H1 (cell line): ENCODE results near the gene CACNG7. TPM values are rescaled to one million over a fixed set of nuclear protein-coding genes. Genes with fewer than 3 reads are reported as not detected.

Source experiments
- CTCF ChIA-PET: fragments of 300-600 bp; sonication (Branson Sonifier 250); formaldehyde crosslinking; loops from one replicate; lab custom pipeline; 2021; ENCODE audit not compliant: partially characterized antibody; lab: Charles Lee
- POLR2A ChIA-PET: fragments of 300-600 bp; sonication (Branson Sonifier 250); formaldehyde crosslinking; loops from one replicate; lab custom pipeline; 2021; ENCODE audit warnings: inconsistent platforms; ENCODE audit not compliant: partially characterized antibody; lab: Charles Lee
- DNase-seq, 2 experiments: peaks; one replicate each; pipeline versions ENCODE4 v3.0.0 to v3.0.0-alpha.2; 2010 to 2022; ENCODE audit warnings: low spot score in 2 of 2, low read depth in 1 of 2, mixed read lengths in 1 of 2
- FAIRE-seq: peaks from 2 replicates; lab custom pipeline; 2011; peaks lifted over from hg19 to GRCh38; lab: Jason Lieb, UNC
- H2AFZ ChIP-seq: 2 replicates; pipeline ENCODE4 v1.8.1; 2012; ENCODE audit warnings: low read length, inconsistent platforms
- H2AK5ac ChIP-seq: 2 replicates; pipeline ENCODE4 v1.6.1; 2013; ENCODE audit warnings: low read depth, low read length
- H2BK120ac ChIP-seq: replicated peaks from 2 replicates; pipeline ENCODE3; 2013; ENCODE audit warnings: low read depth, low read length, inconsistent platforms
- H2BK12ac ChIP-seq: 2 replicates; pipeline ENCODE4 v1.6.1; 2013; ENCODE audit warnings: low read depth, low read length
- H2BK15ac ChIP-seq: 2 replicates; pipeline ENCODE4 v1.6.1; 2013; ENCODE audit warnings: low read length
- H2BK20ac ChIP-seq: 2 replicates; pipeline ENCODE4 v1.6.1; 2013; ENCODE audit warnings: low read length
- H2BK5ac ChIP-seq: 2 replicates; pipeline ENCODE4 v1.6.1; 2013; ENCODE audit warnings: low read depth, low read length
- H3K14ac ChIP-seq: 2 replicates; pipeline ENCODE4 v1.6.1; 2013; ENCODE audit warnings: inconsistent platforms; ENCODE audit not compliant: insufficient read length
- H3K18ac ChIP-seq: 2 replicates; pipeline ENCODE4 v1.6.1; 2013; ENCODE audit warnings: low read length; ENCODE audit errors: extremely low read depth
- H3K23ac ChIP-seq: 2 replicates; pipeline ENCODE4 v1.6.1; 2013; ENCODE audit warnings: inconsistent platforms; ENCODE audit not compliant: insufficient read length
- H3K23me2 ChIP-seq: 2 replicates; pipeline ENCODE4 v1.6.1; 2013; ENCODE audit warnings: low read depth, low read length
- H3K27ac ChIP-seq: 2 replicates; pipeline ENCODE4 v1.6.1; 2011; ENCODE audit warnings: low read depth, low read length, inconsistent platforms
- H3K27me3 ChIP-seq, 4 experiments: replicated peaks in 1 of 4; 1 replicate in 1 of 4; 2 replicates in 3 of 4; pipeline versions ENCODE4 v1.6.1 to v1.8.1; 2011 to 2013; ENCODE audit warnings: low read length in 3 of 4, mild to moderate bottlenecking in 3 of 4, inconsistent platforms in 2 of 4, mixed read lengths in 2 of 4, moderate library complexity in 1 of 4; ENCODE audit not compliant: control insufficient read depth in 3 of 4, insufficient read depth in 3 of 4; ENCODE audit errors: extremely low read depth in 1 of 4
- H3K36me3 ChIP-seq, 4 experiments: 2 replicates each; pipeline versions ENCODE4 v1.6.1 to v1.8.1; 2011 to 2013; ENCODE audit warnings: mild to moderate bottlenecking in 4 of 4, low read length in 3 of 4, moderate library complexity in 2 of 4, control low read depth in 1 of 4, inconsistent platforms in 1 of 4; ENCODE audit not compliant: insufficient read depth in 4 of 4, control insufficient read depth in 2 of 4
- H3K4ac ChIP-seq: replicated peaks from 2 replicates; pipeline ENCODE3; 2013; ENCODE audit warnings: low read length, low read depth, mixed read lengths, inconsistent platforms; ENCODE audit not compliant: insufficient read length
- H3K4me1 ChIP-seq, 4 experiments: replicated peaks in 1 of 4; 1 replicate in 1 of 4; 2 replicates in 3 of 4; pipeline versions ENCODE4 v1.6.1 to v1.8.1; 2011 to 2013; ENCODE audit warnings: low read length in 3 of 4, inconsistent platforms in 2 of 4, mixed read lengths in 1 of 4; ENCODE audit not compliant: insufficient read depth in 4 of 4, control insufficient read depth in 3 of 4
- H3K4me2 ChIP-seq, 2 experiments: 2 replicates each; pipeline versions ENCODE4 v1.6.1 to v1.8.1; 2011 to 2013; ENCODE audit warnings: low read depth in 2 of 2, low read length in 2 of 2, control low read depth in 1 of 2, inconsistent platforms in 1 of 2, mild to moderate bottlenecking in 1 of 2; ENCODE audit not compliant: insufficient read depth in 1 of 2
- H3K4me3 ChIP-seq, 4 experiments: fragments of 200-600, 300-600 bp in 1 of 4; sonication (generic), shearing (Covaris generic), sonication (Bioruptor Twin) in 1 of 4; 2 replicates each; pipeline versions ENCODE4 v1.5.1 to v1.8.1; 2011 to 2016; ENCODE audit warnings: low read length in 4 of 4, low read depth in 3 of 4, control low read depth in 2 of 4, inconsistent platforms in 2 of 4, mild to moderate bottlenecking in 2 of 4, mixed read lengths in 1 of 4, moderate library complexity in 1 of 4; ENCODE audit not compliant: insufficient read depth in 2 of 4; ENCODE audit errors: extremely low read depth in 1 of 4
- H3K56ac ChIP-seq: replicated peaks from 2 replicates; pipeline ENCODE3; 2013; ENCODE audit warnings: low read depth, mild to moderate bottlenecking, mixed read lengths, low read length, inconsistent platforms; ENCODE audit not compliant: insufficient read length
- H3K79me1 ChIP-seq: 2 replicates; pipeline ENCODE4 v1.6.1; 2013; ENCODE audit warnings: low read depth, low read length, control low read depth
- H3K79me2 ChIP-seq, 2 experiments: 2 replicates each; pipeline versions ENCODE4 v1.6.1 to v1.8.1; 2012 to 2013; ENCODE audit warnings: low read length in 2 of 2, mild to moderate bottlenecking in 2 of 2, inconsistent platforms in 1 of 2; ENCODE audit not compliant: insufficient read depth in 2 of 2, control insufficient read depth in 1 of 2
- H3K9ac ChIP-seq, 4 experiments: replicated peaks in 1 of 4; 1 replicate in 1 of 4; 2 replicates in 3 of 4; pipeline versions ENCODE4 v1.6.1 to v1.8.1; 2011 to 2013; ENCODE audit warnings: low read depth in 3 of 4, low read length in 3 of 4, control low read depth in 2 of 4, mild to moderate bottlenecking in 2 of 4, moderate library complexity in 2 of 4, inconsistent platforms in 1 of 4; ENCODE audit errors: extremely low read depth in 1 of 4
- H3K9me3 ChIP-seq, 2 experiments: 2 replicates each; pipeline versions ENCODE4 v1.6.1 to v1.8.1; 2012 to 2013; ENCODE audit warnings: mild to moderate bottlenecking in 2 of 2, moderate library complexity in 2 of 2, control low read depth in 1 of 2, inconsistent platforms in 1 of 2, low read depth in 1 of 2, low read length in 1 of 2, mixed read lengths in 1 of 2; ENCODE audit not compliant: insufficient read depth in 2 of 2
- H4K20me1 ChIP-seq, 2 experiments: replicated peaks in 1 of 2; 2 replicates each; pipeline versions ENCODE3 to v1.8.1; 2011 to 2013; ENCODE audit warnings: inconsistent platforms in 2 of 2, low read length in 2 of 2, mild to moderate bottlenecking in 1 of 2; ENCODE audit not compliant: insufficient read depth in 2 of 2, control insufficient read depth in 1 of 2
- H4K5ac ChIP-seq: 2 replicates; pipeline ENCODE4 v1.6.1; 2013; ENCODE audit warnings: low read length, low read depth, mixed read lengths, inconsistent platforms; ENCODE audit not compliant: insufficient read length
- H4K8ac ChIP-seq: 2 replicates; pipeline ENCODE4 v1.8.0; 2013; ENCODE audit warnings: mild to moderate bottlenecking, moderate library complexity, low read length, inconsistent platforms; ENCODE audit not compliant: insufficient read depth; ENCODE audit errors: extremely low read depth
- H4K91ac ChIP-seq: replicated peaks from 2 replicates; pipeline ENCODE3; 2013; ENCODE audit warnings: low read length, mixed read lengths, inconsistent platforms; ENCODE audit not compliant: insufficient read length
- HDAC2 ChIP-seq, 2 experiments: fragments of 300-600 bp in 1 of 2; sonication (generic) in 1 of 2; IDR thresholded peaks; 2 replicates each; pipeline ENCODE4 v1.6.1; 2011 to 2012; ENCODE audit warnings: low read depth in 2 of 2, low read length in 2 of 2, mild to moderate bottlenecking in 2 of 2, moderate library complexity in 2 of 2, borderline replicate concordance in 1 of 2, inconsistent platforms in 1 of 2
- JUN ChIP-seq: IDR thresholded peaks from 2 replicates; pipeline ENCODE4 v1.6.1; 2011; ENCODE audit warnings: low read depth, mild to moderate bottlenecking, improper control_type of control experiment, low read length
- SAP30 ChIP-seq: fragments of 300-600 bp; sonication (generic); IDR thresholded peaks from 2 replicates; pipeline ENCODE4 v1.7.1; 2012; ENCODE audit warnings: low read length, moderate library complexity, mild to moderate bottlenecking, inconsistent platforms; ENCODE audit not compliant: insufficient read depth, insufficient replicate concordance
- SP2 ChIP-seq: IDR thresholded peaks from 2 replicates; pipeline ENCODE4 v1.6.1; 2012; ENCODE audit warnings: mild to moderate bottlenecking, low read length, inconsistent platforms
- WGBS, 2 experiments: shearing (Covaris generic) in 1 of 2; methylation state at CpG; one replicate each; pipeline versions ENCODE4 v1.1.6 to v1.1.7; 2013 to 2015; ENCODE audit warnings: low lambda C conversion rate in 2 of 2, mixed read lengths in 2 of 2, inconsistent platforms in 1 of 2, low coverage in 1 of 2, missing lambda C conversion rate in 1 of 2; ENCODE audit not compliant: insufficient replicate concordance in 2 of 2, insufficient coverage in 1 of 2, insufficient read length in 1 of 2; ENCODE audit errors: extremely low coverage in 1 of 2, missing lambda C conversion rate in 1 of 2; 5-methylcytosine and 5-hydroxymethylcytosine counted together
- polyA plus RNA-seq, 7 experiments: library from polyadenylated mRNA; depleted of rRNA in 3 of 7; stranded (reverse) in 5 of 7; unstranded in 2 of 7; fragments of >200 nt in 5 of 7; fragments of 200-250 nt in 2 of 7; gene quantifications; 1 replicate in 5 of 7; 2 replicates in 1 of 7; 4 replicates in 1 of 7; pipeline versions ENCODE4 v1.2.1 to v1.2.3, GENCODE V29; 2011 to 2013; ENCODE audit warnings: missing spikeins in 2 of 7, mixed read lengths in 2 of 7
- total RNA-seq: library from RNA; stranded (reverse); fragmentation: NEBNext Ultra II Directional; extraction: Animal tissue kit (Norgen Biotek cat#: 25700); gene quantifications from 2 replicates; pipeline ENCODE4 v1.2.1, GENCODE V29; 2021
- TF ChIP-seq, protein P1 (sequence below): IDR thresholded peaks from 2 replicates; pipeline ENCODE4 v1.6.1; 2012; ENCODE audit warnings: inconsistent platforms

Gene CACNG7
- total and polyA plus RNA-seq, 2 of the 8 experiments (the other 6 are each of a cell fraction or from before 2014, with no cell fraction given) = 28.9 to 69.8 TPM

DNA sequence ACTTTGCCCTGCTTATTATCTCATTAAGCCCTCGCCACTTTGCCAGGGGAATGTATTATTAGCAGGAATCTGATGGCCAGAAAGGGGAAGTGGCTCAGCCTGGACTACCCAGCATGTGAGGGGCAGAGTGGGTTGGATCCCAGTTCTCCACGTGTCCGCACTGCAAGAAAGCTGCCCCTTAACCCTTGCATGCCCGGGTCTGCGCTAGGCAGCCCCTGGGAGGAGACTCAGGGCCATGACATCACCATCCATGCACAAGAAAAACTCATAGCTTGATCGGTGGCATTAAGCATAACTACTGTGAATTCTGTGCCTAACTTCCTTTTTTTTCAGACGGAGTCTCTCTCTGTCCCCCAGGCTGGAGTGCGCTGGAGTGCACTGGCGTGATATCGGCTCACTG is 62.6 kb downstream of the CACNG7 start:
- Histone ChIP-seq H3K23ac (no peak overlapping the region), H2BK120ac (no peak overlapping the region), H2BK20ac (no peak overlapping the region), H3K27ac (no peak overlapping the region), H3K18ac (no peak overlapping the region), H2AFZ (no peak overlapping the region), H4K91ac (no peak overlapping the region), H3K4ac (no peak overlapping the region), H3K4me3 (no peak overlapping the region), H3K9me3 (no peaks in the 10 kb centered on the region), H2BK12ac (no peak overlapping the region), H2AK5ac (no peak overlapping the region), H2BK5ac (no peak overlapping the region), H3K56ac (no peak overlapping the region), H3K4me1 (no peaks in the 10 kb centered on the region), H3K79me1 (no peaks in the 10 kb centered on the region; the same call in 1 of the 2 replicates), H3K79me2 (no peaks in the 10 kb centered on the region; a peak in 1 of 4 replicates), H3K4me2 (no peak overlapping the region), H4K8ac (no peak overlapping the region), H3K14ac (no peak overlapping the region), H3K36me3 (peaks cover 3 to 14% (median 6%) of the 10 kb centered on the region in 4 experiments; a peak in 5 of 8 replicates), H3K27me3 (no peaks in the 10 kb centered on the region), H4K20me1 (peaks cover 0 to 7% of the 10 kb centered on the region in 2 experiments), H4K5ac (no peak overlapping the region), H3K9ac (no peak overlapping the region), H3K23me2 (no peaks in the 10 kb centered on the region), H2BK15ac (no peak overlapping the region)
- ChIA-PET CTCF (interaction anchor here (0.9 to 2.1 kb wide), 9 partner anchors 9 to 198 kb away, joined by 3 to 11 read pairs (median 4); no protein-coding TSS in a partner anchor), POLR2A (interaction anchor here (1.0 to 2.4 kb wide), 6 partner anchors 9 to 71 kb away, joined by 3 to 11 read pairs (median 4); no protein-coding TSS in a partner anchor)
- TF ChIP-seq JUN (no peak), SAP30 (no peak), HDAC2 (IDR thresholded peaks at IDR 0.05; ENCODE audit: borderline replicate concordance in 1 of 2, low read depth in 2 of 2, low read length in 2 of 2) (no peak), SP2 (no peak)
- TF ChIP-seq, protein P1, sequence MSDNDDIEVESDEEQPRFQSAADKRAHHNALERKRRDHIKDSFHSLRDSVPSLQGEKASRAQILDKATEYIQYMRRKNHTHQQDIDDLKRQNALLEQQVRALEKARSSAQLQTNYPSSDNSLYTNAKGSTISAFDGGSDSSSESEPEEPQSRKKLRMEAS = peak; percentile 66
- WGBS, 2 experiments = 80% methylated on average over 10 of the region's 10 CpGs; no CpG with 5 or more reads in 1 of the 2 experiments
- FAIRE-seq (no peak), DNase-seq (no peak)
